Fibroblast of lung (primary cell): ENCODE results near the gene ARVCF. TPM values are rescaled to one million over a fixed set of nuclear protein-coding genes. Genes with fewer than 3 reads are reported as not detected.
A peak's percentile ranks its signal among the peaks of the same experiment; 100 is the strongest.

ENCODE experiments used
- DNase-seq, 2 donors: peaks; one replicate each; pipeline versions ENCODE4 v3.0.0 to v3.0.0-alpha.2; 2010; ENCODE audit warnings: low read depth in 2 of 2
- H2AFZ ChIP-seq: 2 replicates; pipeline ENCODE4 v1.5.1; 2012; ENCODE audit warnings: low read length, control low read depth, inconsistent platforms
- H3K27ac ChIP-seq: 2 replicates; pipeline ENCODE4 v1.5.1; 2011; ENCODE audit warnings: low read length, control low read depth; ENCODE audit not compliant: insufficient read depth
- H3K27me3 ChIP-seq: 2 replicates; pipeline ENCODE4 v1.5.1; 2011; ENCODE audit warnings: mild to moderate bottlenecking, low read length; ENCODE audit not compliant: control insufficient read depth, insufficient read depth
- H3K36me3 ChIP-seq: 2 replicates; pipeline ENCODE4 v1.5.1; 2011; ENCODE audit warnings: low read length; ENCODE audit not compliant: control insufficient read depth, insufficient read depth
- H3K4me1 ChIP-seq: 2 replicates; pipeline ENCODE4 v1.5.1; 2011; ENCODE audit warnings: low read length; ENCODE audit not compliant: control insufficient read depth, insufficient read depth; ENCODE audit errors: extremely low read depth
- H3K4me2 ChIP-seq: 2 replicates; pipeline ENCODE4 v1.5.1; 2011; ENCODE audit warnings: low read length, control low read depth; ENCODE audit not compliant: insufficient read depth; ENCODE audit errors: extremely low read depth
- H3K4me3 ChIP-seq, 4 experiments: fragments of 200-600 bp in 1 of 4; sonication (generic) in 1 of 4; replicated peaks in 1 of 4; 2 replicates each; pipeline ENCODE4 v1.5.1; 2011 to 2016; ENCODE audit warnings: low read length in 4 of 4, low read depth in 3 of 4, mild to moderate bottlenecking in 3 of 4, control low read depth in 2 of 4, inconsistent platforms in 1 of 4, mixed read lengths in 1 of 4; ENCODE audit not compliant: insufficient read depth in 1 of 4; ENCODE audit errors: control extremely low read depth in 1 of 4
- H3K79me2 ChIP-seq: 2 replicates; pipeline ENCODE4 v1.5.1; 2012; ENCODE audit warnings: mild to moderate bottlenecking, low read length, inconsistent platforms; ENCODE audit not compliant: control insufficient read depth, insufficient read depth
- H3K9ac ChIP-seq: 2 replicates; pipeline ENCODE4 v1.5.1; 2011; ENCODE audit warnings: mild to moderate bottlenecking, low read length, control low read depth; ENCODE audit not compliant: insufficient read depth
- H3K9me3 ChIP-seq: 2 replicates; pipeline ENCODE4 v1.5.1; 2012; ENCODE audit warnings: low read depth, low read length; ENCODE audit not compliant: control insufficient read depth, insufficient read depth
- H4K20me1 ChIP-seq: 2 replicates; pipeline ENCODE4 v1.5.1; 2011; ENCODE audit warnings: low read length; ENCODE audit not compliant: control insufficient read depth, insufficient read depth; ENCODE audit errors: extremely low read depth
- CTCF ChIP-seq, 2 donors: IDR thresholded peaks in 1 of 2; conservative IDR thresholded peaks in 1 of 2; 1 replicate in 1 of 2; 2 replicates in 1 of 2; pipeline ENCODE4 v1.5.1; 2011 to 2012; ENCODE audit warnings: low read length in 2 of 2, control low read depth in 1 of 2, inconsistent platforms in 1 of 2, low read depth in 1 of 2, mild to moderate bottlenecking in 1 of 2
- EZH2 ChIP-seq: IDR thresholded peaks from 2 replicates; pipeline ENCODE4 v1.5.1; 2012; ENCODE audit warnings: low read length, control low read depth, mild to moderate bottlenecking; ENCODE audit errors: missing control alignments
- polyA plus RNA-seq, 2 donors: library from polyadenylated mRNA; depleted of rRNA in 1 of 2; stranded (reverse) in 1 of 2; unstranded in 1 of 2; fragments of >200 nt; gene quantifications; 2 replicates each; pipeline ENCODE4 v1.2.1, GENCODE V29; 2011 to 2012; ENCODE audit warnings: missing spikeins in 1 of 2
- total RNA-seq: library from RNA; depleted of rRNA; stranded (reverse); fragments of >200 nt; gene quantifications from 2 replicates; pipeline ENCODE4 v1.2.1, GENCODE V29; 2014

The ARVCF gene
- total and polyA plus RNA-seq, 2 donors (not counting 1 experiment from before 2014, with no cell fraction given) = 2.0 to 15.7 TPM

GRCh38 chr22:19943082-19944026 lies 73.3 kb downstream of the ARVCF start:
- Histone ChIP-seq H2AFZ (peak overlapping the region; percentile 16), H3K9me3 (no peaks in the 10 kb centered on the region), H3K27me3 (no peaks in the 10 kb centered on the region), H3K4me1 (peaks cover 19% of the 10 kb centered on the region), H4K20me1 (no peaks in the 10 kb centered on the region), H3K4me2 (peak overlapping the region; percentile 99), H3K27ac (peak overlapping the region; percentile 99), H3K9ac (peak overlapping the region; percentile 89), H3K36me3 (no peaks in the 10 kb centered on the region), H3K79me2 (peaks cover 46% of the 10 kb centered on the region), H3K4me3 (peak overlapping the region; percentile 81 to 95 (median 87))
- peak; percentile 92 to 93 for DNase-seq
- TF ChIP-seq CTCF (conservative IDR thresholded peaks at IDR 0.05 in 1 of 2, IDR thresholded peaks at IDR 0.05 in 1 of 2; ENCODE audit: low read depth in 1 of 2, low read length in 2 of 2) = no peak
- TF ChIP-seq EZH2 = no peak

GRCh38 chr22:19942157-19943081 lies 74.2 kb downstream of the ARVCF start:
- no peaks in the 10 kb centered on the region for H3K9me3 ChIP-seq
- H3K4me3 ChIP-seq = peak overlapping the region; percentile 81 to 95 (median 87)
- H3K27ac ChIP-seq = peak overlapping the region; percentile 99
- H3K36me3 ChIP-seq = no peaks in the 10 kb centered on the region
- H3K27me3 ChIP-seq = no peaks in the 10 kb centered on the region
- DNase-seq = peak; percentile 75
- peak overlapping the region; percentile 16 for H2AFZ ChIP-seq
- peaks cover 44% of the 10 kb centered on the region for H3K79me2 ChIP-seq
- peak overlapping the region; percentile 89 for H3K9ac ChIP-seq
- no peaks in the 10 kb centered on the region for H4K20me1 ChIP-seq
- H3K4me1 ChIP-seq = peaks cover 15% of the 10 kb centered on the region
- peak overlapping the region; percentile 99 for H3K4me2 ChIP-seq
- TF ChIP-seq EZH2 (no peak), CTCF (conservative IDR thresholded peaks at IDR 0.05 in 1 of 2, IDR thresholded peaks at IDR 0.05 in 1 of 2; ENCODE audit: low read depth in 1 of 2, low read length in 2 of 2) (no peak)
